Measurements from ENCODE around the gene RPL10. TPM values are rescaled to one million over a fixed set of nuclear protein-coding genes. Genes with fewer than 3 reads are reported as not detected.
A peak's percentile ranks its signal among the peaks of the same experiment; 100 is the strongest.

The RPL10 gene
- total RNA-seq, 1 donor from 2014 or later, result 3,937 TPM

GRCh38 chrX:154443992-154444754, 46.0 kb downstream of the RPL10 start, which contains the start of gene FAM50A:
FAM50A (plus strand) TSS chrX:154444141; CDS start chrX:154444236, 95 bp downstream.
- peak; percentile 68 for DNase-seq (ENCODE audit: low read depth)

- no peak for DNase-seq (ENCODE audit: low read depth)
Observed at GRCh38 chrX:154444755-154445246, 46.6 kb downstream of the RPL10 start.

GRCh38 chrX:154445776-154446175, 47.6 kb downstream of the RPL10 start:
- DNase-seq (ENCODE audit: low read depth), result no peak

- no peak for DNase-seq (ENCODE audit: low read depth)
Observed at GRCh38 chrX:154446430-154446829, 48.3 kb downstream of the RPL10 start.

GRCh38 chrX:154448484-154448883, 50.3 kb downstream of the RPL10 start:
- no peak for DNase-seq (ENCODE audit: low read depth)

- no peak for DNase-seq (ENCODE audit: low read depth)
Observed at GRCh38 chrX:154449618-154450017, 51.4 kb downstream of the RPL10 start.

- DNase-seq (ENCODE audit: low read depth), result no peak
Observed at GRCh38 chrX:154450312-154450711, 52.1 kb downstream of the RPL10 start.

Small RNAs within 50 kb of the gene (microRNA-seq; reads per million reads assigned to microRNA genes)
- 1.3 reads per million for gene MIR6858

Other genes starting within 250 kb of the RPL10 start
- not detected in 2 replicates for gene OPN1MW, start 215.8 kb upstream of the RPL10 start, total RNA-seq
- gene OPN1MW2, start 178.6 kb upstream of the RPL10 start, total RNA-seq, result not detected in 2 replicates
- not detected in 2 replicates for gene OPN1MW3, start 140.8 kb upstream of the RPL10 start, total RNA-seq
- not detected in 2 replicates for gene TEX28, start 103.3 kb upstream of the RPL10 start, total RNA-seq
- 0.26 TPM in 1 of 2 replicates, not detected in the other for gene TKTL1, start 102.6 kb upstream of the RPL10 start, total RNA-seq
- gene FLNA, start 23.7 kb upstream of the RPL10 start, total RNA-seq, result 410 and 518 TPM in 2 replicates
- 43.2 and 53.2 TPM in 2 replicates for gene EMD, start 19.1 kb upstream of the RPL10 start, total RNA-seq
- gene DNASE1L1, start 10.9 kb downstream of the RPL10 start, total RNA-seq, result 214 and 235 TPM in 2 replicates
- gene TAFAZZIN, start 13.2 kb downstream of the RPL10 start, total RNA-seq, result 36.1 and 41.3 TPM in 2 replicates
- 100 and 106 TPM in 2 replicates for gene ATP6AP1, start 30.3 kb downstream of the RPL10 start, total RNA-seq
- gene GDI1, start 38.8 kb downstream of the RPL10 start, total RNA-seq, result 125 TPM in 2 replicates
- gene FAM50A, start 45.8 kb downstream of the RPL10 start, total RNA-seq, result 74.9 and 85.0 TPM in 2 replicates
- gene PLXNA3, start 59.9 kb downstream of the RPL10 start, total RNA-seq, result 11.3 and 11.7 TPM in 2 replicates
- 72.2 and 87.8 TPM in 2 replicates for gene LAGE3, start 80.9 kb downstream of the RPL10 start, total RNA-seq
- gene UBL4A, start 88.2 kb downstream of the RPL10 start, total RNA-seq, result 39.6 and 65.2 TPM in 2 replicates
- 28.5 and 37.0 TPM in 2 replicates for gene SLC10A3, start 92.3 kb downstream of the RPL10 start, total RNA-seq
- 57.1 and 64.9 TPM in 2 replicates for gene FAM3A, start 117.9 kb downstream of the RPL10 start, total RNA-seq
- gene G6PD, start 148.5 kb downstream of the RPL10 start, total RNA-seq, result 20.5 and 24.0 TPM in 2 replicates
- gene IKBKG, start 149.2 kb downstream of the RPL10 start, total RNA-seq, result 13.3 and 14.0 TPM in 2 replicates
- gene CTAG1A, start 186.8 kb downstream of the RPL10 start, total RNA-seq, result not detected in 2 replicates
- not detected in 2 replicates for gene CTAG1B, start 220.9 kb downstream of the RPL10 start, total RNA-seq

All from myocyte (in vitro differentiated cells).